ENCODE results near the gene FERMT3. TPM values are rescaled to one million over a fixed set of nuclear protein-coding genes. Genes with fewer than 3 reads are reported as not detected.

FERMT3 gene
- total RNA-seq, 1 experiment from 2014 or later: 10.6 TPM

GRCh38 chr11:64178203-64178602 lies 28.3 kb upstream of the FERMT3 start:
- no peak overlapping the region for H4K5ac ChIP-seq (ENCODE audit: insufficient read length, low read depth, low read length)
- Mint-ChIP-seq H3K4me1 (peaks cover 15 to 19% of the 10 kb centered on the region in 2 experiments), H3K9me3 (peaks cover 10 to 13% of the 10 kb centered on the region in 2 experiments), H3K4me3 (no peak overlapping the region), H3K27me3 (ENCODE audit: low read depth) (peaks cover 10% of the 10 kb centered on the region), H3K36me3 (ENCODE audit: insufficient read depth in 1 of 3, low read depth in 3 of 3) (peaks cover 26 to 33% (median 30%) of the 10 kb centered on the region in 3 experiments; a peak in 6 of 7 replicates), H3K27ac (no peak overlapping the region)
- no peak overlapping the region for H2BK15ac ChIP-seq (ENCODE audit: low read depth, low read length)
- H2BK5ac ChIP-seq (ENCODE audit: insufficient read length, low read length): no peak overlapping the region
- H3K14ac ChIP-seq (ENCODE audit: insufficient read depth, low read length): no peak overlapping the region
- H3K9ac ChIP-seq (ENCODE audit: extremely low read depth, insufficient read length, low read length): no peak overlapping the region
- no peaks in the 10 kb centered on the region for H3K23me2 ChIP-seq (ENCODE audit: insufficient read length, low read depth, low read length, poor library complexity, severe bottlenecking)
- no peak overlapping the region for H3K56ac ChIP-seq (ENCODE audit: insufficient read length, low read depth, low read length)
- peaks cover 3% of the 10 kb centered on the region for H4K20me1 ChIP-seq (ENCODE audit: control insufficient read depth, insufficient read depth, insufficient read length)
- DNase-seq: no peak
- no peak overlapping the region for H3K18ac ChIP-seq (ENCODE audit: insufficient read length, low read depth, low read length)
- no peaks in the 10 kb centered on the region; the same call in 1 of the 2 replicates for H3K27me3 ChIP-seq (ENCODE audit: insufficient read depth, low read length)
- no peak overlapping the region for H3K4ac ChIP-seq (ENCODE audit: low read depth, low read length)
- no CpG with 5 or more reads among the region's 1 CpG for WGBS (ENCODE audit: extremely low coverage, insufficient read length, low lambda C conversion rate)
- no peak overlapping the region for H2AK5ac ChIP-seq (ENCODE audit: insufficient read length, low read length)
- H3T11ph ChIP-seq (ENCODE audit: low read length): no peak overlapping the region
- H3K4me1 ChIP-seq (ENCODE audit: insufficient read depth, low read length): peaks cover 4% of the 10 kb centered on the region; the same call in 1 of the 2 replicates
- no peaks in the 10 kb centered on the region for H3K79me2 ChIP-seq (ENCODE audit: insufficient read depth, low read length)
- no peak overlapping the region for H2BK20ac ChIP-seq (ENCODE audit: low read depth, low read length, poor library complexity, severe bottlenecking)
- no peak overlapping the region for H3K23ac ChIP-seq (ENCODE audit: insufficient read length, low read depth, low read length)
- H3K4me2 ChIP-seq (ENCODE audit: insufficient read depth, insufficient read length, low read length): no peak overlapping the region
- no peak for TF ChIP-seq CTCF (conservative IDR thresholded peaks at IDR 0.05)
- no peak overlapping the region for H3K27ac ChIP-seq (ENCODE audit: insufficient read length, low read depth, low read length)
- no peak overlapping the region for H4K8ac ChIP-seq (replicated peaks; ENCODE audit: insufficient read length, low read depth, low read length)
- H2BK12ac ChIP-seq (ENCODE audit: insufficient read length, low read depth, low read length): no peak overlapping the region
- H2BK120ac ChIP-seq (ENCODE audit: low read depth, low read length, poor library complexity, severe bottlenecking): no peak overlapping the region
- peaks cover 5% of the 10 kb centered on the region for H3K9me3 ChIP-seq (ENCODE audit: control insufficient read depth, low read depth, low read length)
- H2AFZ ChIP-seq (ENCODE audit: low read length): no peak overlapping the region
- no peaks in the 10 kb centered on the region for H3K79me1 ChIP-seq (ENCODE audit: insufficient read depth, low read depth, low read length, poor library complexity, severe bottlenecking)
- no peak overlapping the region for H4K91ac ChIP-seq (ENCODE audit: insufficient read length, low read depth, low read length)
